K562 (cell line): ENCODE measurements around the gene CXXC1. TPM values are rescaled to one million over a fixed set of nuclear protein-coding genes. Genes with fewer than 3 reads are reported as not detected.
"Not testable (repeated sequence)": the region's sequence is repeated elsewhere in the genome, so short reads cannot be mapped to it uniquely, and the experiment has no call there.

ENCODE experiments used
- ATAC-seq: fragments of 200-7000 bp; cut with Tn5 transposase; 3 replicates; pipeline ENCODE4 v1.9.1; 2020; ENCODE audit warnings: moderate library complexity
- BruUV-seq: library from RNA; stranded (reverse); fragments of 400-500 nt; replicated peaks from 2 replicates; lab custom pipeline; 2021; lab: Mats Ljungman, UMichigan
- CTCF ChIA-PET: fragments of 300-600 bp; formaldehyde crosslinking; extraction: SDS; loops from one replicate; lab custom pipeline; 2021; ENCODE audit warnings: low intra/inter-chr PET ratio; lab: Yijun Ruan, JAX
- POLR2A ChIA-PET: fragments of 300-600, 350-650 bp; sonication (Branson Sonifier 250); formaldehyde crosslinking; extraction: SDS; loops from one replicate; lab custom pipeline; 2021; ENCODE audit warnings: antibody characterized with exemption, inconsistent platforms; lab: Yijun Ruan, JAX
- DNase-seq, 4 experiments: peaks; one replicate each; pipeline versions ENCODE4 v3.0.0 to v3.0.0-alpha.2; 2011 to 2018; ENCODE audit warnings: low spot score in 3 of 4, mixed read lengths in 3 of 4; ENCODE audit errors: extremely low read depth in 1 of 4
- FAIRE-seq: peaks from 2 replicates; lab custom pipeline; 2011; peaks lifted over from hg19 to GRCh38; lab: Jason Lieb, UNC
- H2AFZ ChIP-seq: 2 replicates; pipeline ENCODE4 v1.6.0; 2011; ENCODE audit warnings: low read depth, low read length, control low read depth, inconsistent platforms
- H3K27ac ChIP-seq: fragments of 200-600 bp; 3 replicates; pipeline ENCODE4 v1.8.0; 2011; ENCODE audit warnings: low read depth, mild to moderate bottlenecking, control low read depth, inconsistent platforms, low read length, moderate library complexity, mixed read lengths; ENCODE audit errors: extremely low read depth
- H3K27me3 ChIP-seq, 2 experiments: fragments of 300-600 bp in 1 of 2; 2 replicates in 1 of 2; 3 replicates in 1 of 2; pipeline versions ENCODE4 v1.6.0 to v1.8.0; 2011; ENCODE audit warnings: inconsistent platforms in 2 of 2, low read length in 2 of 2, mild to moderate bottlenecking in 1 of 2, mixed read lengths in 1 of 2, moderate library complexity in 1 of 2; ENCODE audit not compliant: control insufficient read depth in 2 of 2, insufficient read depth in 2 of 2
- H3K36me3 ChIP-seq: fragments of 300-600 bp; 3 replicates; pipeline ENCODE4 v1.8.0; 2011; ENCODE audit warnings: mild to moderate bottlenecking, low read length, inconsistent platforms; ENCODE audit not compliant: control insufficient read depth, insufficient read depth
- H3K4me1 ChIP-seq, 2 experiments: fragments of 200-600 bp in 1 of 2; replicated peaks in 1 of 2; 2 replicates in 1 of 2; 3 replicates in 1 of 2; pipeline versions ENCODE4 v1.5.1 to v1.8.0; 2011; ENCODE audit warnings: inconsistent platforms in 2 of 2, low read length in 2 of 2, mild to moderate bottlenecking in 1 of 2, mixed read lengths in 1 of 2, moderate library complexity in 1 of 2; ENCODE audit not compliant: control insufficient read depth in 2 of 2, insufficient read depth in 2 of 2
- H3K4me2 ChIP-seq: 2 replicates; pipeline ENCODE4 v1.6.1; 2011; ENCODE audit warnings: low read length, control low read depth, inconsistent platforms, mixed read lengths; ENCODE audit not compliant: insufficient read depth
- H3K4me3 ChIP-seq: fragments of 200-600 bp; sonication (generic), shearing (Covaris generic); 2 replicates; pipeline ENCODE4 v1.5.1; 2016; ENCODE audit warnings: control low read depth, inconsistent platforms
- H3K79me2 ChIP-seq: fragments of 200-600 bp; 3 replicates; pipeline ENCODE4 v1.8.0; 2011; ENCODE audit warnings: low read length, inconsistent platforms; ENCODE audit not compliant: control insufficient read depth, insufficient read depth
- H3K9ac ChIP-seq, 2 experiments: 2 replicates each; pipeline versions ENCODE4 v1.6.0 to v1.6.1; 2011; ENCODE audit warnings: low read depth in 2 of 2, low read length in 2 of 2, control low read depth in 1 of 2, inconsistent platforms in 1 of 2, mild to moderate bottlenecking in 1 of 2, mixed read lengths in 1 of 2; ENCODE audit not compliant: insufficient read depth in 1 of 2
- H3K9me1 ChIP-seq: one replicate; pipeline ENCODE4 v1.6.0; 2011; ENCODE audit warnings: inconsistent platforms, mild to moderate bottlenecking, low read length, moderate library complexity; ENCODE audit not compliant: control insufficient read depth, insufficient read depth
- H3K9me3 ChIP-seq: replicated peaks from 2 replicates; pipeline ENCODE4 v1.5.1; 2011; ENCODE audit warnings: low read depth, low read length, inconsistent platforms; ENCODE audit not compliant: control insufficient read depth, insufficient read depth
- H4K20me1 ChIP-seq: replicated peaks from 2 replicates; pipeline ENCODE4 v1.6.1; 2011; ENCODE audit warnings: low read length, inconsistent platforms, mixed read lengths; ENCODE audit not compliant: control insufficient read depth, insufficient read depth
- CEBPB ChIP-seq: fragments of 450-650 bp; IDR thresholded peaks from 2 replicates; pipeline ENCODE4 v1.6.1; 2016; ENCODE audit warnings: missing genetic modification characterization, missing compliant biosample characterization
- CREM ChIP-seq: IDR thresholded peaks from 2 replicates; pipeline ENCODE4 v1.6.1; 2014; ENCODE audit warnings: antibody characterized with exemption, low read depth
- FOXJ2 ChIP-seq: fragments of 200-800 bp; sonication (Bioruptor generic); IDR thresholded peaks from 2 replicates; pipeline ENCODE4 v1.6.1; 2016; ENCODE audit warnings: missing genetic modification characterization, missing compliant biosample characterization
- FOXO4 ChIP-seq: fragments of 450-650 bp; formaldehyde crosslinking; IDR thresholded peaks from 2 replicates; pipeline ENCODE4 v1.4.0; 2020; ENCODE audit warnings: mild to moderate bottlenecking, moderate library complexity
- HMG20A ChIP-seq: fragments of 450-650 bp; formaldehyde crosslinking; conservative IDR thresholded peaks from 2 replicates; pipeline ENCODE4 v1.4.0; 2020; ENCODE audit warnings: mild to moderate bottlenecking, mixed read lengths
- JUN ChIP-seq, 2 experiments: sonication (generic) in 1 of 2; formaldehyde crosslinking in 1 of 2; IDR thresholded peaks; 2 replicates each; pipeline versions ENCODE4 v1.6.1 to v1.8.0; 2012 to 2022; ENCODE audit warnings: borderline replicate concordance in 2 of 2, mild to moderate bottlenecking in 2 of 2, improper control_type of control experiment in 1 of 2, low read depth in 1 of 2, low read length in 1 of 2, missing genetic modification reagents in 1 of 2
- MEIS2 ChIP-seq: fragments of 450-650 bp; IDR thresholded peaks from 2 replicates; pipeline ENCODE4 v1.6.1; 2014; ENCODE audit warnings: mild to moderate bottlenecking; ENCODE audit not compliant: partially characterized antibody
- POLR2G ChIP-seq: fragments of 200-400 bp; formaldehyde crosslinking; IDR thresholded peaks from 2 replicates; pipeline ENCODE4 v1.6.1; 2017; ENCODE audit warnings: low read depth, mild to moderate bottlenecking, antibody characterized with exemption, low read length, moderate library complexity
- SNAPC5 ChIP-seq: fragments of 250-450 bp; sonication (Bioruptor Pico); IDR thresholded peaks from 2 replicates; pipeline ENCODE4 v1.8.0; 2021; ENCODE audit warnings: moderate library complexity, mild to moderate bottlenecking, inconsistent platforms
- ZKSCAN3 ChIP-seq: fragments of 250-450 bp; sonication (Bioruptor Pico); IDR thresholded peaks from 2 replicates; pipeline ENCODE4 v1.4.0; 2020
- ZNF143 ChIP-seq: sonication (generic); formaldehyde crosslinking; IDR thresholded peaks from 2 replicates; pipeline ENCODE4 v1.9.0; 2022; ENCODE audit warnings: mild to moderate bottlenecking, missing genetic modification reagents
- ZNF24 ChIP-seq: fragments of 450-650 bp; IDR thresholded peaks from 2 replicates; pipeline ENCODE4 v1.6.1; 2016
- ZNF75A ChIP-seq: fragments of 450-650 bp; formaldehyde crosslinking; IDR thresholded peaks from 2 replicates; pipeline ENCODE4 v1.4.0; 2020; ENCODE audit warnings: mild to moderate bottlenecking
- WGBS: fragments of 100-300 bp; shearing (Covaris generic); methylation state at CpG from one replicate; pipeline ENCODE4 v1.1.6; 2016; ENCODE audit warnings: low coverage, mixed read lengths; ENCODE audit not compliant: insufficient coverage; ENCODE audit errors: missing lambda C conversion rate; 5-methylcytosine and 5-hydroxymethylcytosine counted together
- in situ Hi-C: fragments of 300-500 bp; cut with MboI; formaldehyde crosslinking; loops from 4 replicates; pipeline ENCODE4 v1.15.0; 2018; ENCODE audit warnings: inconsistent platforms, mixed read lengths
- intact Hi-C: fragments of 100-400 bp; cut with micrococcal nuclease; formaldehyde crosslinking; loops from 2 replicates; pipeline ENCODE4 v1.14.2; 2022
- polyA plus RNA-seq, 8 experiments: library from polyadenylated mRNA; depleted of rRNA in 4 of 8; stranded (reverse) in 5 of 8; unstranded in 3 of 8; fragments of >200 nt; fragmentation: Nextera tagmentation in 2 of 8; fragmentation: Illumina TruSeq in 1 of 8; extraction: Ambion mirVana in 2 of 8; extraction: Trizol in 1 of 8; gene quantifications; 2 replicates each; pipeline versions ENCODE4 v1.2.1 to v1.2.3, GENCODE V29; 2011 to 2014; ENCODE audit warnings: inconsistent platforms in 1 of 8, missing spikeins in 1 of 8
- total RNA-seq, 7 experiments: library from RNA; depleted of rRNA in 6 of 7; stranded (reverse); fragments of >200 nt in 6 of 7; fragmentation: Illumina TruSeq in 2 of 7; extraction: Trizol in 2 of 7; gene quantifications; 2 replicates each; pipeline versions ENCODE4 v1.2.1 to v1.2.3, GENCODE V29; 2011 to 2021; ENCODE audit warnings: low replicate concordance in 1 of 7

CXXC1 gene
- total and polyA plus RNA-seq, 9 of the 15 experiments (the other 6 are each of a cell fraction or from before 2014, with no cell fraction given), result 3.4 to 81.0 (median 34.1) TPM

- Histone ChIP-seq H3K4me2 (no peak overlapping the region), H3K36me3 (no peaks in the 10 kb centered on the region), H3K4me1 (no peaks in the 10 kb centered on the region), H4K20me1 (no peaks in the 10 kb centered on the region), H2AFZ (no peak overlapping the region), H3K27ac (no peak overlapping the region), H3K9ac (no peak overlapping the region), H3K27me3 (no peaks in the 10 kb centered on the region), H3K4me3 (no peak overlapping the region), H3K9me3 (no peaks in the 10 kb centered on the region), H3K79me2 (no peaks in the 10 kb centered on the region), H3K9me1 (no peaks in the 10 kb centered on the region)
- in situ Hi-C loops, result no loop called here
- intact Hi-C loops, result no loop called here
- BruUV-seq, result no TSS peak
- no peak for FAIRE-seq
- CTCF ChIA-PET, result no interaction called here
- no peak for DNase-seq
- TF ChIP-seq MEIS2, result no peak
- no peak for TF ChIP-seq POLR2G
- TF ChIP-seq JUN (IDR thresholded peaks at IDR 0.05; ENCODE audit: borderline replicate concordance, low read depth, low read length), result no peak
- no peak for TF ChIP-seq JUN (CRISPR knock-in tag; IDR thresholded peaks at IDR 0.05; ENCODE audit: borderline replicate concordance)
- no peak for TF ChIP-seq FOXJ2 (tag)
- no peak for TF ChIP-seq SNAPC5 (CRISPR knock-in tag)
- TF ChIP-seq CEBPB (tag), result no peak
- no peak for TF ChIP-seq ZNF75A (CRISPR knock-in tag)
- no peak for TF ChIP-seq CREM
- TF ChIP-seq ZNF24, result no peak
- no peak for TF ChIP-seq HMG20A (CRISPR knock-in tag)
- no peak for TF ChIP-seq ZNF143
- no peak for TF ChIP-seq ZKSCAN3 (CRISPR knock-in tag)
- no peak for TF ChIP-seq FOXO4 (CRISPR knock-in tag)
- POLR2A ChIA-PET, result no interaction called here
- no peak for ATAC-seq
These were observed 39.9 kb downstream of the CXXC1 start for GRCh38 chr18:50247561-50247960.

GRCh38 chr18:50241768-50242167 is 45.7 kb downstream of the CXXC1 start:
- H3K9me3 ChIP-seq, H3K9me1 ChIP-seq, H3K79me2 ChIP-seq, H3K4me3 ChIP-seq, DNase-seq, ATAC-seq, H4K20me1 ChIP-seq, BruUV-seq, POLR2A ChIA-PET, CTCF ChIA-PET, H2AFZ ChIP-seq, H3K4me2 ChIP-seq, FAIRE-seq, H3K27ac ChIP-seq, in situ Hi-C loops, H3K36me3 ChIP-seq, intact Hi-C loops, H3K4me1 ChIP-seq, H3K9ac ChIP-seq, H3K27me3 ChIP-seq: not testable (repeated sequence)
- WGBS, result 60% methylated on average over 7 of the region's 8 CpGs
